ENCODE data around the gene ITGA11. TPM values are rescaled to one million over a fixed set of nuclear protein-coding genes. Genes with fewer than 3 reads are reported as not detected.

The ITGA11 gene
- under 0.01 and 0.76 TPM in 2 replicates for total RNA-seq

GRCh38 chr15:68431792-68432401 lies at the start of gene ITGA11:
Gene ITGA11, minus strand, starts transcription at chr15:68432163. Its CDS starts 97 bp downstream, at chr15:68432066.

GRCh38 chr15:68277603-68278344 lies 154.2 kb downstream of the ITGA11 start, which contains the start of gene FEM1B:
Gene FEM1B, plus strand, starts transcription at chr15:68277745. Its CDS starts 673 bp downstream, at chr15:68278418.

Other genes starting within 250 kb of the ITGA11 start
- gene CALML4, start 226.8 kb downstream of the ITGA11 start, total RNA-seq = 1.9 and 4.9 TPM in 2 replicates
- gene CLN6, start 202.4 kb downstream of the ITGA11 start, total RNA-seq = 11.0 and 13.4 TPM in 2 replicates
- gene FEM1B, start 154.4 kb downstream of the ITGA11 start, total RNA-seq = 36.4 and 51.5 TPM in 2 replicates
- 0.32 and 0.91 TPM in 2 replicates for gene CORO2B, start 146.8 kb upstream of the ITGA11 start, total RNA-seq

Data from epithelial cell of umbilical artery (primary cell).